HAP-1 (cell line): ENCODE results near the gene ADCY10.
A peak's percentile ranks its signal among the peaks of the same experiment; 100 is the strongest.

Experiments
- DNase-seq, 2 experiments: peaks; one replicate each; pipeline ENCODE4 v3.0.0-alpha.2; 2016 to 2020; ENCODE audit warnings: low spot score in 2 of 2
- H3K27me3 ChIP-seq: fragments of 250-450 bp; sonication (Bioruptor Pico); 2 replicates; pipeline ENCODE4 v1.5.1; 2020; ENCODE audit warnings: low read depth, mild to moderate bottlenecking, moderate library complexity
- H3K36me3 ChIP-seq: fragments of 250-450 bp; sonication (Bioruptor Pico); replicated peaks from 2 replicates; pipeline ENCODE4 v1.5.1; 2020; ENCODE audit warnings: mild to moderate bottlenecking
- H3K4me1 ChIP-seq: fragments of 250-450 bp; sonication (Bioruptor Pico); 2 replicates; pipeline ENCODE4 v1.5.1; 2020; ENCODE audit warnings: mild to moderate bottlenecking
- H3K4me3 ChIP-seq: fragments of 250-450 bp; sonication (Bioruptor Pico); 2 replicates; pipeline ENCODE4 v1.5.1; 2020; ENCODE audit warnings: mild to moderate bottlenecking, moderate library complexity
- H3K9me3 ChIP-seq: fragments of 250-450 bp; sonication (Bioruptor Pico); 2 replicates; pipeline ENCODE4 v1.5.1; 2020; ENCODE audit warnings: mild to moderate bottlenecking, moderate library complexity
- in situ Hi-C: fragments of 300-500 bp; cut with MboI; formaldehyde crosslinking; loops from 3 replicates; pipeline ENCODE4 v1.14.3; 2020; ENCODE audit warnings: low sequenced_read_pairs, inconsistent platforms, mixed read lengths

Gene ADCY10

GRCh38 chr1:167775178-167775577, 138.8 kb downstream of the ADCY10 start:
- Histone ChIP-seq H3K4me3 (no peak overlapping the region), H3K9me3 (no peaks in the 10 kb centered on the region), H3K36me3 (peaks cover 43% of the 10 kb centered on the region), H3K4me1 (no peaks in the 10 kb centered on the region), H3K27me3 (no peaks in the 10 kb centered on the region)
- in situ Hi-C loops: no loop called here
- DNase-seq: no peak

- no peak for DNase-seq
- H3K27me3 ChIP-seq: no peaks in the 10 kb centered on the region
- peaks cover 46% of the 10 kb centered on the region for H3K36me3 ChIP-seq
- in situ Hi-C loops: no loop called here
- no peaks in the 10 kb centered on the region for H3K9me3 ChIP-seq
- no peaks in the 10 kb centered on the region for H3K4me1 ChIP-seq
- H3K4me3 ChIP-seq: no peak overlapping the region
Measured at GRCh38 chr1:167774710-167775109, 139.2 kb downstream of the ADCY10 start.

GRCh38 chr1:167773516-167773915, 140.4 kb downstream of the ADCY10 start:
- Histone ChIP-seq H3K9me3 (no peaks in the 10 kb centered on the region), H3K36me3 (peaks cover 58% of the 10 kb centered on the region), H3K4me3 (no peak overlapping the region), H3K27me3 (no peaks in the 10 kb centered on the region), H3K4me1 (no peaks in the 10 kb centered on the region)
- DNase-seq: no peak
- in situ Hi-C loops: no loop called here

GRCh38 chr1:167772436-167772835, 141.5 kb downstream of the ADCY10 start:
- no peaks in the 10 kb centered on the region for H3K27me3 ChIP-seq
- H3K4me3 ChIP-seq: no peak overlapping the region
- in situ Hi-C loops: no loop called here
- DNase-seq: no peak
- H3K36me3 ChIP-seq: peaks cover 62% of the 10 kb centered on the region
- no peaks in the 10 kb centered on the region for H3K9me3 ChIP-seq
- H3K4me1 ChIP-seq: no peaks in the 10 kb centered on the region

GRCh38 chr1:167770127-167770526, 143.8 kb downstream of the ADCY10 start:
- Histone ChIP-seq H3K36me3 (peaks cover 71% of the 10 kb centered on the region), H3K9me3 (no peaks in the 10 kb centered on the region), H3K4me1 (no peaks in the 10 kb centered on the region), H3K4me3 (no peak overlapping the region), H3K27me3 (no peaks in the 10 kb centered on the region)
- no peak for DNase-seq
- in situ Hi-C loops: no loop called here

- Histone ChIP-seq H3K27me3 (no peaks in the 10 kb centered on the region), H3K36me3 (peaks cover 54% of the 10 kb centered on the region), H3K9me3 (no peaks in the 10 kb centered on the region), H3K4me1 (peaks cover 14% of the 10 kb centered on the region), H3K4me3 (no peak overlapping the region)
- in situ Hi-C loops: no loop called here
- DNase-seq: no peak
Measured at GRCh38 chr1:167767761-167768160, 146.2 kb downstream of the ADCY10 start.

GRCh38 chr1:167766538-167766937, 147.4 kb downstream of the ADCY10 start:
- peaks cover 46% of the 10 kb centered on the region for H3K36me3 ChIP-seq
- no peak for DNase-seq
- in situ Hi-C loops: no loop called here

GRCh38 chr1:167765496-167765895, 148.4 kb downstream of the ADCY10 start:
- in situ Hi-C loops: no loop called here
- peaks cover 18% of the 10 kb centered on the region for H3K4me1 ChIP-seq
- peaks cover 46% of the 10 kb centered on the region for H3K36me3 ChIP-seq
- no peak for DNase-seq
- no peak overlapping the region for H3K4me3 ChIP-seq
- no peaks in the 10 kb centered on the region for H3K9me3 ChIP-seq
- no peaks in the 10 kb centered on the region for H3K27me3 ChIP-seq

More at GRCh38 chr1:167766538-167766937, 147.4 kb downstream of the ADCY10 start:
- Histone ChIP-seq H3K9me3 (no peaks in the 10 kb centered on the region), H3K4me3 (no peak overlapping the region), H3K4me1 (peaks cover 18% of the 10 kb centered on the region), H3K27me3 (no peaks in the 10 kb centered on the region)

GRCh38 chr1:167764458-167765330, 149.2 kb downstream of the ADCY10 start:
- H3K27me3 ChIP-seq: no peaks in the 10 kb centered on the region
- H3K9me3 ChIP-seq: no peaks in the 10 kb centered on the region
- in situ Hi-C loops: no loop called here
- peaks cover 18% of the 10 kb centered on the region for H3K4me1 ChIP-seq
- H3K4me3 ChIP-seq: no peak overlapping the region
- H3K36me3 ChIP-seq: peaks cover 39% of the 10 kb centered on the region
- DNase-seq: no peak

GRCh38 chr1:167763525-167764220, 150.3 kb downstream of the ADCY10 start:
- in situ Hi-C loops: no loop called here
- Histone ChIP-seq H3K36me3 (peaks cover 29% of the 10 kb centered on the region), H3K9me3 (no peaks in the 10 kb centered on the region), H3K4me1 (peaks cover 26% of the 10 kb centered on the region), H3K4me3 (no peak overlapping the region), H3K27me3 (no peaks in the 10 kb centered on the region)
- DNase-seq: peak; percentile 84 to 92

- Histone ChIP-seq H3K4me3 (no peak overlapping the region), H3K36me3 (peaks cover 20% of the 10 kb centered on the region), H3K27me3 (no peaks in the 10 kb centered on the region), H3K4me1 (peaks cover 29% of the 10 kb centered on the region), H3K9me3 (no peaks in the 10 kb centered on the region)
- in situ Hi-C loops: no loop called here
- no peak for DNase-seq
Measured at GRCh38 chr1:167762061-167762746, 151.7 kb downstream of the ADCY10 start.

GRCh38 chr1:167761400-167761799, 152.5 kb downstream of the ADCY10 start:
- in situ Hi-C loops: no loop called here
- peaks cover 29% of the 10 kb centered on the region for H3K4me1 ChIP-seq
- peaks cover 12% of the 10 kb centered on the region for H3K36me3 ChIP-seq
- no peak for DNase-seq
- H3K9me3 ChIP-seq: no peaks in the 10 kb centered on the region
- no peaks in the 10 kb centered on the region for H3K27me3 ChIP-seq
- H3K4me3 ChIP-seq: no peak overlapping the region
